G401.6 (cell line): ENCODE measurements around the gene HDAC4.

ENCODE experiments used
- FAIRE-seq: peaks from 2 replicates; lab custom pipeline; 2012; peaks lifted over from hg19 to GRCh38; lab: Jason Lieb, UNC

HDAC4 gene

GRCh38 chr2:239252393-239252792 lies 148.4 kb downstream of the HDAC4 start:
- no peak for FAIRE-seq

- no peak for FAIRE-seq
These were observed 148.8 kb downstream of the HDAC4 start for GRCh38 chr2:239251971-239252370.

GRCh38 chr2:239250216-239251081 lies 150.4 kb downstream of the HDAC4 start:
- FAIRE-seq: no peak

GRCh38 chr2:239249776-239250175 lies 151.0 kb downstream of the HDAC4 start:
- FAIRE-seq: no peak

- no peak for FAIRE-seq
These were observed 151.8 kb downstream of the HDAC4 start for GRCh38 chr2:239249048-239249447.

GRCh38 chr2:239247401-239248245 lies 153.2 kb downstream of the HDAC4 start:
- FAIRE-seq: no peak

- no peak for FAIRE-seq
These were observed 154.1 kb downstream of the HDAC4 start for GRCh38 chr2:239246723-239247122.

GRCh38 chr2:239245872-239246721 lies 154.7 kb downstream of the HDAC4 start:
- FAIRE-seq: no peak

- no peak for FAIRE-seq
These were observed 155.7 kb downstream of the HDAC4 start for GRCh38 chr2:239245107-239245506.

GRCh38 chr2:239244625-239245024 lies 156.2 kb downstream of the HDAC4 start:
- FAIRE-seq: no peak

- FAIRE-seq: no peak
These were observed 159.3 kb downstream of the HDAC4 start for GRCh38 chr2:239241431-239241960.

GRCh38 chr2:239240414-239240881 lies 160.4 kb downstream of the HDAC4 start:
- FAIRE-seq: no peak

GRCh38 chr2:239239607-239240413 lies 161.0 kb downstream of the HDAC4 start:
- FAIRE-seq: no peak

GRCh38 chr2:239238839-239239606 lies 161.8 kb downstream of the HDAC4 start:
- FAIRE-seq: no peak

- no peak for FAIRE-seq
These were observed 162.4 kb downstream of the HDAC4 start for GRCh38 chr2:239238381-239238780.

GRCh38 chr2:239236808-239237205 lies 164.0 kb downstream of the HDAC4 start:
- no peak for FAIRE-seq

GRCh38 chr2:239236043-239236807 lies 164.6 kb downstream of the HDAC4 start:
- no peak for FAIRE-seq

- no peak for FAIRE-seq
These were observed 165.5 kb downstream of the HDAC4 start for GRCh38 chr2:239235311-239235710.
